Measurements from ENCODE around the gene SDF4. TPM values are rescaled to one million over a fixed set of nuclear protein-coding genes. Genes with fewer than 3 reads are reported as not detected.
A peak's percentile ranks its signal among the peaks of the same experiment; 100 is the strongest.

Gene SDF4
- total RNA-seq, 2 donors from 2014 or later: 89.2 to 97.6 TPM

DNA sequence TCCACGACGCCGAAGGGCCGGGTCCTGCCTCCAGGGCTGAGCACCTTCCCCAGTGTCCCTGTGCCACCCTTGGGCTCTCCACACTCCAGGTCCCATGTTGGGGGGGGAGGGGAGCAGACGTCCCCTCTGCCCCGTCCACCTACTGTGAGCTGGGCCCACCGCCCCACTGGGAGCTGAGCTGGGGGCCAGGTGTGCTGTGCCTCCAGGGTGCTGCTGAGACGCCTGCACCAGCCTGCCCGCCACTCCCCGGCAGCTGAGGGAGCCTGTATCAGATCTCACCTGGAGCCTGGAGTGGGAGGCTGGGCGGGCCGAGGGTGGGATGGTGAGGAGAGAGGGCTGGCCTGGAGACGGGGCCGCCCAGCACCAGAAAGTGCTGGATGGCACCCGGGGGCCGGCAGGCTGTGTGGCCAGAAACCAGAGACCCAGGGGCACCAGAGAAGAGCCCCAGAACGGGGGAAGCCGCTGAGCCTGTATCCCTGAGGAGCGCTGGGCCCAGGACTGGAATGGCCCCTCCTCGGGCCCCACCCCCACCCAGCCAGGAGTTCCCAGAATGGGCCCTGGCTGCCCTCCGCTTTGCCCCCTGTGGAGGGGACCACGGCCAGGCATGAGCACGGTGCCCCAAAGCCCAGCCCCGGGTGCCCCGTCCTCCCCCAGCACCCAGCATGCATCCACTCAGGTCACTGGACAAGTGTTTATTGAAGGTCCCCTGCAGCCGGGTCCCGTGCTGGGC, 28.8 kb downstream of the SDF4 start:
- 61 to 65% methylated on average over 10 to 14 of the region's 27 CpGs for WGBS, 2 donors
- Histone ChIP-seq H3K27me3 (peaks cover 0 to 28% of the 10 kb centered on the region in 2 donors), H3K27ac (no peak overlapping the region), H3K9me3 (no peaks in the 10 kb centered on the region), H3K4me3 (no peak overlapping the region), H3K4me1 (peaks cover 21% of the 10 kb centered on the region), H3K36me3 (replicated peaks in 1 of 2; ENCODE audit: insufficient read depth in 1 of 2, low read depth in 2 of 2) (no peaks in the 10 kb centered on the region)
- DNase-seq (no peak), ATAC-seq (no peak)
- no peak for TF ChIP-seq POLR2A (IDR thresholded peaks at IDR 0.05)
- TF ChIP-seq, protein P1, sequence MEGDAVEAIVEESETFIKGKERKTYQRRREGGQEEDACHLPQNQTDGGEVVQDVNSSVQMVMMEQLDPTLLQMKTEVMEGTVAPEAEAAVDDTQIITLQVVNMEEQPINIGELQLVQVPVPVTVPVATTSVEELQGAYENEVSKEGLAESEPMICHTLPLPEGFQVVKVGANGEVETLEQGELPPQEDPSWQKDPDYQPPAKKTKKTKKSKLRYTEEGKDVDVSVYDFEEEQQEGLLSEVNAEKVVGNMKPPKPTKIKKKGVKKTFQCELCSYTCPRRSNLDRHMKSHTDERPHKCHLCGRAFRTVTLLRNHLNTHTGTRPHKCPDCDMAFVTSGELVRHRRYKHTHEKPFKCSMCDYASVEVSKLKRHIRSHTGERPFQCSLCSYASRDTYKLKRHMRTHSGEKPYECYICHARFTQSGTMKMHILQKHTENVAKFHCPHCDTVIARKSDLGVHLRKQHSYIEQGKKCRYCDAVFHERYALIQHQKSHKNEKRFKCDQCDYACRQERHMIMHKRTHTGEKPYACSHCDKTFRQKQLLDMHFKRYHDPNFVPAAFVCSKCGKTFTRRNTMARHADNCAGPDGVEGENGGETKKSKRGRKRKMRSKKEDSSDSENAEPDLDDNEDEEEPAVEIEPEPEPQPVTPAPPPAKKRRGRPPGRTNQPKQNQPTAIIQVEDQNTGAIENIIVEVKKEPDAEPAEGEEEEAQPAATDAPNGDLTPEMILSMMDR (IDR thresholded peaks at IDR 0.05): no peak
- intact Hi-C loops (cut with DNase I): no loop called here

DNA sequence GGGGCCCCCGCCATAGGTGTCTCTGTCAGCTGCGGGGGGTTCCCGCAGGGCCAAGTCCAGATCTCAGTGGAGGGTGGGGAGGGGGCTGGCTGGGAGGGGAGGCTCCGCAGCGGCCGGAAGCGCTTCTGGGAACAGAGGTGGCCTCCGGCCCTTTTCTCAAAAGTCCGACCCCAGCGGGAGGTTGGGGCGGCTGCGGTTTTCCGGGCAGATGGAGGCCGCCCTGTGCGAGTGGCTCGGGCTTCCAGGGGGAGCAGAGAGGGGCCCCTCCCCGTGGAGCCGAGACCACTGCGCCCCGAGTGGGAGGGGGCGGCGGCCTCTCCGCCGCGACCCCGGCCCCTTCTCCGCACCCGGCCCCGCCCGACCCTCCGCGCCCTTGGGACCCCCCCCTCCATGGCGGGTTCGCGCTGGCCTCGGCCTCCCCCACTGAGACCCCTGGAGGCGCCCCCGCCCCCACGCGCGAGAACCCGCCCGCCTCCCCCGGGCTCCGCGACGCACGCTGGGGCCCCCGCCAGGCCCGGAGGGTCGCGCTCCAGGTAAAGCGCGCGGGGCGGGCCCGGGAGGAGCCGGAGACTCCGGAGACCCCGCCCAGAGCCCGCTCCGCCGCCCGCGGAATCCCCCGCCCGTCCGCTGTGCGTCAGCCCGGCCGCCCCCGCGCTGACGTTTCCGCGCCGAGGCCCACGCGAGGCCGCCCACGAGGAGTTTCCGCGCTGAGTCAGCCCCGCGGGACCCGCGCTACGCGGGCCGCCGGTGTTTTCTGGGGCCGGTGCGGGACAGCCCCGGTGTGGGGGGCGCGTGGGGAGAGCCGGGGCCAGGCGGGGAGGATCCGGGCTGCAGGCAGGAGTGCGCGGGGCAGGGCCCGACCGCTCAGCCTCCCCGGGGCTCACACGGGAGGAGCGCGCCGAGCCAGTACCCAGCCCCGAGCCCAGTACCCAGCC, 30.7 kb downstream of the SDF4 start:
- Histone ChIP-seq H3K4me1 (peaks cover 14% of the 10 kb centered on the region), H3K27me3 (peaks cover 0 to 16% of the 10 kb centered on the region in 2 donors), H3K27ac (no peak overlapping the region), H3K9me3 (no peaks in the 10 kb centered on the region), H3K36me3 (replicated peaks in 1 of 2; ENCODE audit: insufficient read depth in 1 of 2, low read depth in 2 of 2) (no peaks in the 10 kb centered on the region), H3K4me3 (peak overlapping the region; percentile 9 to 17)
- TF ChIP-seq, protein P1 (IDR thresholded peaks at IDR 0.05): no peak
- TF ChIP-seq POLR2A (IDR thresholded peaks at IDR 0.05): no peak
- WGBS, 2 donors: 2% methylated on average over 57 of the region's 109 CpGs; no CpG with 5 or more reads in 1 of the 2 donors
- ATAC-seq: peak; percentile 33
- intact Hi-C loops (cut with DNase I): no loop called here
- DNase-seq: peak in 3 of 4 donors; percentile 25 to 44 (median 44)

DNA sequence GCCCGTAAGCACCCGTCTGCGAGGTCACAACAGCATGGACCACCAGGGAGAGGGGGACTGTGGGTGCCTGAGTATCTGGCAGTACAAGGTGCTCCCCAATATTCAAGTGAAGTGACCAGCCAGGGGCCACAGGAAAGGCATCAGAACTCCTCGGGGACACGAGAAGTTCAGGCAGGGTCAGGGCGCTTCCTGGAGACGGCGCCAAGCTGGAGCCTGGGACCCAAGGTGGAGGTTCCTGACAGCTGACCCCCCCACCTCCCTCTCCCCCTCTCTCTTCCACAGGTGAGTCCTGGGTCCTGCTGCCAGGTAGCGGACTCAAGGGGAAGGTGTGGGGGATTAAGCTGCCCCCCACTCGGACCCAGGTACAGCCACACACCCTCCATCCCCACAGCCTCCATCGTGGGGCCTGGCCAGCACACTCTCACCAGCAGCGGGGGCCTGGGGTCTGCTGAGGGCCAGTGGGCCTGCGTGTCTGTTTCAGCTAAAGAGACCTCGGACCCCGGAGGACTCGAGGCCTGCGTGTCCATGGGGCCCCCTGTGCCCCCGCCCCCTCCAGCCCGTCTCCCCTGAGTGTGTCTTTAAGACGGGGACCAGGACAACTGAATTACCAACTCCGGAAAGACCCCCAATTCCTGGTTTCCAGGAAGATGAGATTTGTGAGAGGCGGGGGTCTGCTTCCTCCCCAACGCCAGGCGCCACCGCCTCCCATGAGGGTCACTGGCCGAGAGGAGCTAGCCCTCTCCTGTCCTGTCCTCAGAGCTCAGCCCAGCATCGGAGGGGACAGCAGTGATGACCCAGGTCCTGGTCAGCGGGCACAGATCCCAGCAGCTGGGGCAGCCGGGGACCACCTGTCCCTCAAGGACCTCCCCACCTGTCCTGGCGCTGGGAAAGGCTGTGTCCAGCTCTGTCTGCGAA, 31.6 kb downstream of the SDF4 start:
- H3K4me1 ChIP-seq: peaks cover 11% of the 10 kb centered on the region
- intact Hi-C loops (cut with DNase I): no loop called here
- H3K27me3 ChIP-seq: peaks cover 0 to 13% of the 10 kb centered on the region in 2 donors
- 62 to 77% methylated on average over 8 to 31 of the region's 31 CpGs for WGBS, 2 donors
- ATAC-seq (no peak), DNase-seq (no peak)
- no peak for TF ChIP-seq POLR2A (IDR thresholded peaks at IDR 0.05)
- TF ChIP-seq, protein P1 (IDR thresholded peaks at IDR 0.05): no peak
- no peak overlapping the region for H3K27ac ChIP-seq
- H3K36me3 ChIP-seq (replicated peaks in 1 of 2; ENCODE audit: insufficient read depth in 1 of 2, low read depth in 2 of 2): no peaks in the 10 kb centered on the region
- H3K4me3 ChIP-seq: no peak overlapping the region
- H3K9me3 ChIP-seq: no peaks in the 10 kb centered on the region

DNA sequence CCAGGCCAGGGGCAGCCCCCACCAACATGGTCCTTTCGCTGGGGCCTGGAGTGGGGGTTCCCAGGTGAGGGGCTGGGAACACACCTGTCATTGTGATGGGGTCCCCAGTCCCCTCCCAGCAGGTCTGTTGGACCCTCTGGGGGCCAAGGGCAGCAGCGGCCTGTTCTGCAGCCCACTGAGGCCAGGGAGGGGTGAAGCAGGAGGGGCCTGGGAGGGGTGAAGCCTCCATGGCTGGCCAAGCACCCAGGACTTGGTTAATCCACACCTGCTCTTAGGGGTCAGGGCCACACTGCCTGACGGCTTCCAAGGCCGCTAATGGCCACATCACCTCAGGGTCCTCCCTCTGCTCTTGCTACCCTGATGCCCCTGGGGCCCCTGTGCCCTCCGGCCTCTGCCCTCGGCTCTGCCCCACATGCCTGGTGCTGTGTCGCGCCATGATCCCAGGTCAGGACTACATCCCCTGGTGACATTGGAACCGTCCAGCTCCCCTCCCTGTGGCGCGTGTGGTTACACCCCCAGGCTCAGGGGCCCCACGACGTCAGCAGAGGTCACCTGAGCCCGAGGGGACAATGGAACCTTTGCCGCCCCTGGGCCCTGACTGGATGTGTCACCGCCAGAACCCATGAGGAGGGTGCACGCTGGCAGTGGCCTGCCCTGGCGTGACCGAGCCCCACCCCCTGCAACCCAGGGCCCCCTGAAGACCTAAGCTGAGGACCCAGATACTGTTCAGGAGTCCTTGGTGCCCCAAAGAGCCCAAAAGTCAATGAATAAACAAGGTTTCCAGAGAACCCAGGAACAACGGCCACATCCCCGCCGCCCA, 32.5 kb downstream of the SDF4 start:
- TF ChIP-seq, protein P1 (IDR thresholded peaks at IDR 0.05): no peak
- no peak for TF ChIP-seq POLR2A (IDR thresholded peaks at IDR 0.05)

More for the DNA sequence above, 32.5 kb downstream of the SDF4 start:
- DNase-seq (no peak), ATAC-seq (no peak)
- 60 to 82% methylated on average over 2 to 22 of the region's 22 CpGs for WGBS, 2 donors
- intact Hi-C loops (cut with DNase I): no loop called here
- peaks cover 0 to 13% of the 10 kb centered on the region in 2 donors for H3K27me3 ChIP-seq
- H3K9me3 ChIP-seq: no peaks in the 10 kb centered on the region
- no peak overlapping the region for H3K27ac ChIP-seq
- H3K4me1 ChIP-seq: peaks cover 11% of the 10 kb centered on the region
- H3K4me3 ChIP-seq: no peak overlapping the region
- no peaks in the 10 kb centered on the region for H3K36me3 ChIP-seq (replicated peaks in 1 of 2; ENCODE audit: insufficient read depth in 1 of 2, low read depth in 2 of 2)
